ENCODE results near the gene WDFY4.

GRCh38 chr10:48813825-48814224 is 129.2 kb downstream of the WDFY4 start:
- TF ChIP-seq CTCF (IDR thresholded peaks at IDR 0.05; ENCODE audit: low read depth, low read length, missing input control) (no peak), GABPA (IDR thresholded peaks at IDR 0.05 in 1 of 2, conservative IDR thresholded peaks at IDR 0.05 in 1 of 2) (no peak)

All from liver (tissue), 3 donors.